IPS DF 4.7 (cell line): ENCODE results near the gene NPTX1.
A peak's percentile ranks its signal among the peaks of the same experiment; 100 is the strongest.

Experiments used
- DNase-seq: peaks from one replicate; pipeline ENCODE4 v3.0.0-alpha.2; 2013; ENCODE audit warnings: low spot score; ENCODE audit errors: extremely low read depth

NPTX1 gene

DNA sequence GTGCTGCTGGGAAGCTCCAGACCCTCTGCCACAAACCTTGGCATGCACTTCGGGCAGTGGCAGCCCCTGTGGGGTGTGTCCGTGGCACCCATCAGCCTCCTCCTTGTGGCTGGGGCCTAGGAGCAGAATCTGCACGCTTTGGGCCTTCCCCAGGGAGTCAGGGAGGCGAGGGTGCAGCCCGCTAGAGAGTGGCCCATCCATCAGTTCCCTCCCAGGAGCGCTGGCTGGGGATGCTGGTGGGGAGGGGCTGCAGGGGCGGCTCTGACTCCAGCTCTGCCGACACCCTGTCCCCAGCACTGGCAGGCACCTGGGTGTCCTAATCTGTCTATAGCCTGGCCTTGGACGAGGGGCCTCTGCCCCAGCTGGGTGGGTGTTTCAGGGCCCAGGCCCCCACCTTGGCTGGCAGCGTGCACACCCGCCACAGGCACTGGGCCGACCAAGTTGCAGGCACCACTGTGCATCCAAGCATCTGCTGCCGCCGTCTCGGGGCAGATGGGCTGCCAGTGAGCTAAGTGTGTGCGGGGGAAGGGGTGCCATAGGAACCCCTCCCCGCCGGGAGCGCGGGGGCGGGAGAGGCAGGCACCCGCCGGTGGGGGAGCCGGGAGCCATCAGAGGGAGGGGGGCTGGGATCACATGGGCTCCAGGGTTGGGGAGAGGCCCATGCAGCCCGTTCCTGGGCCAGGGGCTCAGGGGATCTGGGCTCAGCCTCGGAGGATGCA, 31.2 kb downstream of the NPTX1 start:
- DNase-seq: no peak

- DNase-seq: no peak
Observed at GRCh38 chr17:80444644-80444979, 31.8 kb downstream of the NPTX1 start.

- DNase-seq: no peak
Observed at GRCh38 chr17:80443916-80444643, 32.3 kb downstream of the NPTX1 start.

- DNase-seq: no peak
Observed at GRCh38 chr17:80443498-80443897, 32.9 kb downstream of the NPTX1 start.

DNA sequence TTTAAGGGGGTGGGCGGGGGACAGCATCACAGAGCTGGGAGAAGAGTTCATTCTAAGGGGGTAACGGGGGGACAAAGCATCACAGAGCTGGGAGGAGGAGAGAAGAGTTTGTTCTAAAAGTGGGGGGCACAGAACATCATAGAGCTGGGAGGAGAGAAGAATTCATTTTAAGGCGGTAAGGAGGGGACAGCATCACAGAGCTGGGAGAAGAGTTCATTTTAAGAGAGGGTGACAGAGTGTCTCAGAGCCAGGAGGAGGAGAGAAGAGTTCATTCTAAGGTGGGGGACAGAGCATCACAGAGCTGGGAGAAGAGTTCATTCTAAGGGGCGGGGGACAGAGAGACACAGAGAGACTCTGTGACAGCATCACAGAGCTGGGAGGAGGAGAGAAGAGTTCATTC, 33.6 kb downstream of the NPTX1 start:
- DNase-seq: no peak

GRCh38 chr17:80442323-80442659, 34.1 kb downstream of the NPTX1 start:
- no peak for DNase-seq

- DNase-seq: no peak
Observed at GRCh38 chr17:80441598-80442322, 34.6 kb downstream of the NPTX1 start.

DNA sequence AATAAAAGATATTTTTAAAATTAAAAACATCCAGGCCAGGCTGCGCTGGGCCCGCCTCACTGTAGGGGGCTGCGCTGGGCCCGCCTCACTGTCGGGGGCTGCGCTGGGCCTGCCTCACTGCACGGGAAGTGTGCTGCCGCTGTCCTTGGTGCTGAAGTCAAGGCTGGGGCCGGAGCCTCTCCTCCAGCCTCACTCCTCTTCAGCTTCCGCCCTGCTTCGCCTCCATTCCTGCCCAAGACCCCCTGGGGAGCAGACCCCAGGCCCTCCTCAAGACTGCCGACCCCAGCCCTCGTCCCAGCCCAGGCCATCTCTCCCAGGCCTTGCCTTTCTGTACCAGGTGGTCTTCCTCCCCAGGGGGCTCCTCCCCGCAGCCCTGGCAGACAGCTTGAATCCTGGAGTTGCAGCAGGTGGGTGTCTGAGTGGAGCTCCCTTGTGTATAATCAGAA, 35.3 kb downstream of the NPTX1 start:
- DNase-seq: peak; percentile 25

DNA sequence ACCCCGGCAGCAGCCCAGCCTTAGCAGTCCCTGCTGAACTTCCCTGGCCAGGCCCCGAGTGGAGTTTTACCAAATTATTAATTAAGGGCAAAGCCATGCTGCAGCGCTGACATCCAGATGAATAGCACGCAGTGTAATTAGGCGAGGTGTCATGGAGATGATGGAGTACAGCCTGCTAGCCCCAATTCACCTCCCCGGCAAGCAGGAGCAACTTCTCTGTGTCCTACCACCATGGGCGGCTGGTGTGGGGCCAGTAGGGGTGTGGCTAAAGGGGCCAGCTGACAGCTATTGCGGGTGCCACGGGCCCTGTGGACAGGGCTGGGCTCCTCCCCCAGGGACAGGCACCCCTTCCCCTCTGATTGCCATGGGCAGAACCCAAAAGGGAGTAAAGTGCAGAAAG, 36.9 kb downstream of the NPTX1 start:
- no peak for DNase-seq

DNA sequence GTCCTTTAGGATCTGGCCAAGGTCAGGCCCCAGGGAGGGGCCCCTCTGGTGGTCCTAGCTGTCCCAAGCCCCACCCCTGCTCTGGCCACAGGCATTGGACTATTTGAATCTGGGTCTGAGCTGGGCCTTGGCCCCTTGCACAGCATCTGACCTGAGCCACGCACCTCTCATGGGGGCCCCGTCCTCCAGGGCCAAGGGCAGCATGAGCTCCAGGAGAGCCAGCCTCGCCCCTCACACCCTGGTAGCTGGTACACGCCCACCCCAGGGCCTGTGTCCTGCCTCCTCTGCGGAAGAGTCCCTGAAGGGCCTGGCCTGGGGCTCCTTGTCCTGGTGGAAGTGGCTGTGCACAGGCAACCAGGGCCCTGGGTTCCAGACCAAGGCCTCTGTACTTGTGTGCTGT, 37.6 kb downstream of the NPTX1 start:
- no peak for DNase-seq

DNA sequence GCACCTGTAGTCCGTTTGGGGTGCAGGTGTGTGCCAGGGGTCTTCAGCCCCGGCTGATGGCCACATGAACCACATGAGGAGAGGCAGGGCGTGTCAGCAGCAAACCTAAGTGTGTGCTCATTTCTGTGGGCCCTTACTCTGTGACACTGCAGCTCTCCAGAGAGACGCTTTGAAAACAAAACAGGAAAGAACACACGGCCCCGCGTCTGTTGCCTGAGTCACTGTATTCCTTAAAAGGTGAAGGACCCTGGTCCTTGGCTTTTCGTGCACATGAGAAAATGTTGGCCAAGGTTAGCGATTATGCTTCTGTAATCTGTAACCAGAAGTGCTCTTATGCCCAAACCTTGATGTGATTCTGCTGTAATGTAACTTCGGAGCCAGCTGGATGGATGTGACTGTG, 38.9 kb downstream of the NPTX1 start:
- no peak for DNase-seq

GRCh38 chr17:80433916-80434666, 42.3 kb downstream of the NPTX1 start:
- DNase-seq: no peak

DNA sequence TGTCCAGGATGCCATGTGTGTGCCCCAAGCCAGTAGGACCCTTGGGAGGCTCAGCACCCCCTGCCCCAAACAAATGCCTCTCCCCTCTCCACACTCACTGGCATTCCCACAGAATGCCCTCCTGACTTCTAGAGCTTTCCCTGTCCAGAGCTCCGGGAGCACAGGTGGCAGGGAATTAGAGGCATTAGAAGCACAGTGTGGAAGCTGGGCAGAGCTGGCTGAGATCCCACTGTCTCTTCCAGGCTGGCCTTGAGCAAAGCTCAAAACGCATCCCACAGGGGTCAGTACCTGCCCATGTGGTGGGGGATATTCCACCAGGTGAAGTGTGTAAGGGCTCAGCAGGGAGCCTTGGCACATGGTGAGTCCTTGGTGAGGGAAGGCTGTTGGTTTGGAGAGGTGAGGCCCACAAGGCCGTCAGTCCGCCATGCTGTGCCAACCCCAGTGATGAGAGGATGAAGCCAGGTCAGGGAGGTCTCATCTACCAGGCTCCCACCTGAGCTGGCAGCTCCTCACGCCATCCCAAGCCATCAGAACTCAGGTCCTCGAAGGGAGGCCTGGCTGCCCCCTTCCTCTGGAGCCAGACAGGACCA, 43.4 kb downstream of the NPTX1 start:
- DNase-seq: no peak

- no peak for DNase-seq
Observed at GRCh38 chr17:80432350-80432955, 44.0 kb downstream of the NPTX1 start.

GRCh38 chr17:80431246-80432195, 44.9 kb downstream of the NPTX1 start:
- no peak for DNase-seq

DNA sequence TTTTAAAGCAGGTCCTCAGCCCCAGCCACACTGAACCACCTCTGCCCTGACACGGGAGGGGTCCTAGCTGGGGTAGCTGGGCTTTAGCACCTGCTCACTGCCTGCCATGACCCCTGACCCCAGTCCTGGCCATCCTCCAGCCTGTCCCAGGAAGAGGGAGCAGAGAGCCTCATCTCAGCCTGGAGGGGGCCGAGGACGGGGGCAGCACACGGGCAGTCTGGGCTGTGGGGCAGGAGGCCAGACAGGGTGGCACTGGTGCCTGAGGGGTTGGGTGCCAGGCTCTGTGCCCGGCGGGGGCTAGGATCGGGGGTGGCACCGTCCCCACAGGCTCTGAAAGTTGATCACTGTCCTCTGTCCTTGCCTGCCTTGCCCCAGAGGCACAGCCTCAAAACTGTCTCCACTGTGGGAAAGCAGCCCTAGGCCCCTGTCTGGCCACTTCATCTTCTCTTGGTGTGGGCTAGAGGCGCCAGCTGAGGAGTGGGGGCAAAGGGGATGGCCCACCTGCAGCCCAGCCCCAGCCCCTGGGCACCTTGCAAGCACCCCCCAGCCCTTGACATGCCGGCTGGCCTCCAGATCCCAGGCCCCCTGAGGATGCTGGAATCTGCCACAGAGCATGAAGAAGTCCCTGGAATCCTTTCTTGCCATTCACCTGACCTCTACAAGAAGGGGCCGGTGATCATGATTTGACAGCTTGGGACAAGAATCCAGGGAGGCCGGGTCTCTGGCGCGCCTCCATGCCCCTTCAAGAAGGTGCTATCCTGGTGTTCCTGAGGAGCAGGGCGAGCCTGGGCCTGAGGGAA, 45.8 kb downstream of the NPTX1 start:
- no peak for DNase-seq

DNA sequence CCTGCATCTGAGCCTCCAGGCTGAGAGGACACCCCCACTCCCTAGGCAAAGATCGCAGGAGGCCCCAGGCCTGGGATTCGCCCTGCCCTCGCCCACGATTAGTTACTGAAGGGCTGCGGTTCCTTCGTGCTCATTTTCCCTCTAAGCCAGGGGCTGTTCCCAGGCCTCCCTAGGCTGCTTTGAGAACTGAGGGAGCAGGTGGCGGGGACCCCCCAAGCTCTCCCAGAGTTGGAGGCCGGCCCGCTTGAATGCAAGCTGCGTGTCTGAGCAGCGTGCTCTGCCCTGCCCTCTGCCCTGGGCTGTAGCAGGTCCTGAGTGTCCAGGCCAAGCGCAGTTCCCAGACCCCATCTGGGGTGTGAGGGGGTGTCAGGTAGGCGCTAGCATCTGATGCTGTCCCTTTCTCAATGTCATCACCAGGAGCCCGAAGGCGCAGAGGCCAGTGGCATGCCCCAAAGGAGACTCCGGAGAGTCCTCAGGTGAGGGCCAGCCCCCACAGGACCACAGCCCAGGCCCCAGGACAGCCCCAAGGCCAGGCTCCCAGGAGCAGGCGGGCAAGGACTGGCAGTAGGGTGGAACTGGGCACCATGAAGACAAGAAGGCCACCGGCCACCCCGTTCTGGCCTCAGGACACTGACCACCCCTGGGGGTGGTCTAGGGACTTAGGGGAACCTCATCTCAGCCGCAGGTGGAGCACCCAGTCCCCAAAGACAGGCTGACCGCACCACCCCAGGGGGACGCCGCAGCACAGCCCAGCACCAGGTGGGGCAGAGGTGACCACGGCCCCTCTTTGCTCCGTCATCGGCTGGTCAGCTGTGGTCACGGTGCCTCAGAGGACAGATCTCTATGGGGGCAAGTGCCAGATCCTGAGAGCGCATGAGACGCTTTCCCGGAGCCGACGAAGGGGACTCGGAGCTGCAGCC, 46.8 kb downstream of the NPTX1 start:
- DNase-seq: no peak

DNA sequence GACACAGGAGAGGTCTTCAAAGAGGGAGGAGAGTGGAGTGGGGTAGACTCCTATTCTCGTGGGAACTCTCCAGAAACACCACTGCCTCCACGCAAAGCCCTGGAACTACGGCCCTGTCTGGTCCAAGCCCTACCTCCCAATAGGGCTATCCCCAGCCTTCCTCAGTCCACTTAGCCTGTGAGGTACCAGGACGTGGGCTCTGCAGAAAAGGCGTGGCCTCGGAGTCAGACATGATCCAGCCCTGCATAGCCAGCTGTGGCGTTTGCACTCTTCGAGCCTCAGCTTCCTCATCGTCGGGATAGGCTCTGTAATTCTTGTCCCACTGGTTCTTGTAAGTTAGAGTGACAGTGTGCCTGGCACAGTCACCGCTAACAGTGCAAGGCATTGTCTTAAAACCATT, 47.6 kb downstream of the NPTX1 start:
- DNase-seq: no peak
